Progenitor cell of endocrine pancreas (in vitro differentiated cells): Measurements from ENCODE around the gene E2F3. TPM values are rescaled to one million over a fixed set of nuclear protein-coding genes. Genes with fewer than 3 reads are reported as not detected.

Source experiments
- DNase-seq: peaks from one replicate; pipeline ENCODE4 v3.0.0; 2021; ENCODE audit warnings: low spot score; ENCODE audit not compliant: unreplicated experiment
- H3K27ac Mint-ChIP-seq: 2 replicates; pipeline ENCODE4 v1.8.0; 2021; ENCODE audit warnings: mild to moderate bottlenecking, moderate library complexity, mixed read lengths
- H3K27me3 Mint-ChIP-seq: 2 replicates; pipeline ENCODE4 v1.8.0; 2021; ENCODE audit warnings: mixed read lengths
- H3K36me3 Mint-ChIP-seq: 2 replicates; pipeline ENCODE4 v1.8.0; 2022; ENCODE audit warnings: mixed read lengths; ENCODE audit not compliant: insufficient read depth
- H3K4me1 Mint-ChIP-seq: 2 replicates; pipeline ENCODE4 v1.8.0; 2021; ENCODE audit warnings: low read depth, mixed read lengths
- H3K4me3 Mint-ChIP-seq: 2 replicates; pipeline ENCODE4 v1.8.0; 2021; ENCODE audit warnings: low read depth, mild to moderate bottlenecking, moderate library complexity, mixed read lengths
- H3K9me3 Mint-ChIP-seq: 2 replicates; pipeline ENCODE4 v1.8.0; 2021; ENCODE audit warnings: low read depth, mixed read lengths
- CTCF ChIP-seq: fragments of 200-600 bp; sonication (generic); IDR thresholded peaks from one replicate; pipeline ENCODE4 v1.5.0; 2021; ENCODE audit warnings: antibody characterized with exemption, mild to moderate bottlenecking; ENCODE audit not compliant: unreplicated experiment
- total RNA-seq: library from RNA; stranded (reverse); gene quantifications from 2 replicates; pipeline ENCODE4 v1.2.1, GENCODE V29; 2021

Gene E2F3
- total RNA-seq, 1 donor from 2014 or later = 32.5 TPM

DNA sequence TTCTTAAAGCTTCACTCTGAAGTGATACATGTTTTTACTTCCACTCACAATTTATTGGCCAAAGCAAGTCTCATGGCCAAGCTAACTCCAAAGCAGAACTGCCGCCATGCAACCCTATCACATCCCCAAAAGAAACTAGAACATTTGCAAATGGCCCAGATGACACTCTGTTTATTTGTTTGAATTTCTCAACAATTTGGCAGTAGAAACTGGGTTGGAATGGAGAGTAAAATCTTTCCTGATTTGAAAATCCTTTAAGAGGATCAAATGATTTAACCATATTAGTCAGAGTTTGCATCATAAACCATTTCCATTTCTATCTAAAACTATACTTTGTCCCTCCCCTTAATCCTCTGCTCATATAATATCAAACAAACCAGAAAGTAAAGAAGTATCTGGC lies 39.1 kb upstream of the E2F3 start:
- no peaks in the 10 kb centered on the region for H3K36me3 Mint-ChIP-seq
- H3K4me3 Mint-ChIP-seq = no peak overlapping the region
- no peak for DNase-seq
- peaks cover 3% of the 10 kb centered on the region for H3K4me1 Mint-ChIP-seq
- TF ChIP-seq CTCF = no peak
- H3K9me3 Mint-ChIP-seq = no peaks in the 10 kb centered on the region
- no peaks in the 10 kb centered on the region for H3K27me3 Mint-ChIP-seq
- H3K27ac Mint-ChIP-seq = no peak overlapping the region

DNA sequence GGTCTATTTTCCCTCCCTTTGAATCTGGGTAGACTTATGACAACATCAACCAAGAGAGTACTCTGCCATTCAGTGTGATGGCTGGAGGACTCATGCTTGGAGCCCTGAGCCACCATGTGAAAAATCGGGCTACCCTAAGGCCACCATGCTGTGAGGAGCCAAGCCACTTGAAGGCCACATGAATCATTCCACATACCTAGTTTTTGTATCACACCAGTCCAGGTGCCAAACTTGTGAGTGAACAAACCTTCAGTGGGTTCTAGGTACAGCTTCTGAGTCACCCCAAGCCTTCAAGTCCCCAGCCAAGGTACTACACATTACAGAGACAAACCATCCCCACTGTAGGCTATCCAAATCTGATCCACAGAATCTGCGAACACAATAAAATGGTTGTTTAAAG lies 37.4 kb upstream of the E2F3 start:
- peaks cover 5% of the 10 kb centered on the region for H3K4me1 Mint-ChIP-seq
- H3K9me3 Mint-ChIP-seq = no peaks in the 10 kb centered on the region

DNA sequence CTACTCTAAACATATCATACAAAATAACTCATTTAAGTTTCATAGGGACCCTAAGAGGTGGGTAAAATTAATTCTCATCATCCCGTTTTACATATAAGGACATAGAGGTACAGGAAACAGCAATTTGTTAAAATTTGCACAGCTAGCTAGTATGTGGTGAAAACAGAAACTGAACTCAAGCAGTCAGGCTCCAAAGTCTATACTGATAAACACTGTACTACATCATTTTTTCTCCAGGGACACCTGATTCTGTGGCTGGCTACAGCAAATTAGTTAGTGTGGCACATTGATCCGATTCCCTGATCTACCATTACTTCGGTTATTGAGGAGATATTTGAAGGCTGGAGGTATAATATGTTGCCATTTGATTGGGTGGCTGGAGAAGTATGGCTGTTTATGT lies 36.2 kb upstream of the E2F3 start:
- DNase-seq = no peak
- no peak for TF ChIP-seq CTCF
- Mint-ChIP-seq H3K4me1 (peaks cover 5% of the 10 kb centered on the region), H3K27ac (no peak overlapping the region), H3K4me3 (no peak overlapping the region), H3K9me3 (no peaks in the 10 kb centered on the region), H3K27me3 (peaks cover 4% of the 10 kb centered on the region), H3K36me3 (no peaks in the 10 kb centered on the region)

More for the DNA sequence above, 37.4 kb upstream of the E2F3 start:
- TF ChIP-seq CTCF = no peak
- Mint-ChIP-seq H3K36me3 (no peaks in the 10 kb centered on the region), H3K4me3 (no peak overlapping the region), H3K27me3 (no peaks in the 10 kb centered on the region), H3K27ac (no peak overlapping the region)
- DNase-seq = no peak

DNA sequence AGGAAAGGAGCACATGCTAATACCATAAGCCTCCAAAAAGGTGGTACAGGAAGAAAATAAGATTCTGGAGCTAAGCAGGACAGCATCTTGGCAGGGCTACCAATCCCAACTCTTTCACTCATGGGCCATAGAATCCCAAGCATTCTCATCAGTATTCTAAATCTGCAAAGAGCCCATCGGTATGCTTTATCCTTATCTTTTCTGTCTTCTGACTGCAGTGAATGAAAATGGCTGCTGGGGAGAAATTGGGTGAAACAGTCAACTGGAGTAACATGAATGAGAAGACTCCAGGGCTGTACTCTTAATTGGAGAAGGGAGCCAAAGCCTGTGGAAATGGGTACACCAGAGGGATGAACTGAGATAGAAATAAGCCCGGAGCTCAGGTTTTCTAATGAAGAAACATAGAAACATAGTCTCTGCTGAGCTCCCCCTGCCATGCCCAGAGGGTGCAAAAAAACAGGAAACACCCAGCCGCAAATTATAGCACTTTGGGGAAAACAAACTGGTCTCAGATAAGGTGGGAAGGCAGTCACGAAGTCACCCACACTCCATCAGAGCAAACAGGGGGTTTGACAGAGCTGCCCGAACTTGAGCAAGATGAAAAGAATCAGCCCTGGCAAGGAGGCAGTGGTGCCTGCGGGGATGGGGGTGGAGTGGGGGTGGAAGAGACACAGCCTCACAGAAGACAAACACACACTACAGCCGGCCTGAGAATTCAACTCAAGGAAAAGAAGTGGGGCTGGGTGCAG lies 35.4 kb upstream of the E2F3 start:
- H3K27me3 Mint-ChIP-seq = peaks cover 4% of the 10 kb centered on the region
- no peaks in the 10 kb centered on the region for H3K36me3 Mint-ChIP-seq
- H3K9me3 Mint-ChIP-seq = no peaks in the 10 kb centered on the region
- no peak overlapping the region for H3K27ac Mint-ChIP-seq
- TF ChIP-seq CTCF = no peak
- H3K4me3 Mint-ChIP-seq = no peak overlapping the region
- peaks cover 5% of the 10 kb centered on the region for H3K4me1 Mint-ChIP-seq
- DNase-seq = no peak

- Mint-ChIP-seq H3K27ac (no peak overlapping the region), H3K27me3 (peaks cover 4% of the 10 kb centered on the region), H3K9me3 (no peaks in the 10 kb centered on the region), H3K36me3 (no peaks in the 10 kb centered on the region), H3K4me1 (peaks cover 5% of the 10 kb centered on the region), H3K4me3 (no peak overlapping the region)
- TF ChIP-seq CTCF = no peak
- no peak for DNase-seq
Measured at GRCh38 chr6:20367743-20368485, 33.8 kb upstream of the E2F3 start.
